Tibial artery (tissue), 4 donors: ENCODE data around the gene ABTB2.

ENCODE experiments used
- DNase-seq, 2 donors: peaks; one replicate each; pipeline ENCODE4 v3.0.0-alpha.2; 2019
- H3K27ac ChIP-seq, 2 donors: fragments of 200-600 bp; sonication (generic) in 1 of 2; 1 replicate in 1 of 2; 2 replicates in 1 of 2; pipeline ENCODE4 v1.5.1; 2018 to 2019; ENCODE audit warnings: mild to moderate bottlenecking in 1 of 2
- H3K27me3 ChIP-seq, 2 donors: fragments of 200-600 bp; sonication (generic) in 1 of 2; one replicate each; pipeline versions ENCODE4 v1.5.1 to v1.6.0; 2016 to 2019
- H3K36me3 ChIP-seq, 3 donors: fragments of 200-600 bp; sonication (generic) in 2 of 3; one replicate each; pipeline ENCODE4 v1.5.1; 2016 to 2019; ENCODE audit warnings: mild to moderate bottlenecking in 2 of 3
- H3K4me1 ChIP-seq, 4 donors: fragments of 200-600 bp; sonication (generic) in 2 of 4; 1 replicate in 3 of 4; 2 replicates in 1 of 4; pipeline ENCODE4 v1.5.1; 2016 to 2019
- H3K4me3 ChIP-seq, 2 donors: fragments of 200-600 bp; sonication (generic) in 1 of 2; 1 replicate in 1 of 2; 2 replicates in 1 of 2; pipeline ENCODE4 v1.5.1; 2018 to 2019; ENCODE audit warnings: mild to moderate bottlenecking in 2 of 2
- H3K9me3 ChIP-seq, 3 donors: fragments of 200-600 bp; sonication (generic) in 1 of 3; one replicate each; pipeline ENCODE4 v1.5.1; 2016 to 2019
- intact Hi-C: fragments of 100-400 bp; cut with DNase I; formaldehyde crosslinking; loops from one replicate; pipeline ENCODE4 v1.15.0; 2023; ENCODE audit warnings: low total_unique reads
- TF ChIP-seq, protein P1 (sequence below), 2 experiments: fragments of 200-600 bp in 1 of 2; fragments of 450-650 bp in 1 of 2; IDR thresholded peaks; one replicate each; pipeline ENCODE4 v1.5.1; 2017 to 2019; ENCODE audit warnings: antibody characterized with exemption in 2 of 2, mild to moderate bottlenecking in 1 of 2, moderate library complexity in 1 of 2

ABTB2 gene

GRCh38 chr11:34105079-34105956 is 252.5 kb downstream of the ABTB2 start, which contains the start of gene NAT10:
Gene NAT10, plus strand, starts transcription at chr11:34105629. Its CDS starts 2,597 bp downstream, at chr11:34108226.
- Histone ChIP-seq H3K27me3 (no peaks in the 10 kb centered on the region), H3K27ac (peak within 1 kb of the TSS; percentile 95 to 96), H3K4me1 (peaks cover 0 to 19% (median 16%) of the 10 kb centered on the region in 4 donors), H3K36me3 (peaks cover 16 to 36% (median 34%) of the 10 kb centered on the region in 3 donors), H3K9me3 (no peaks in the 10 kb centered on the region), H3K4me3 (peak within 1 kb of the TSS; percentile 64 to 67)
- TF ChIP-seq, protein P1, sequence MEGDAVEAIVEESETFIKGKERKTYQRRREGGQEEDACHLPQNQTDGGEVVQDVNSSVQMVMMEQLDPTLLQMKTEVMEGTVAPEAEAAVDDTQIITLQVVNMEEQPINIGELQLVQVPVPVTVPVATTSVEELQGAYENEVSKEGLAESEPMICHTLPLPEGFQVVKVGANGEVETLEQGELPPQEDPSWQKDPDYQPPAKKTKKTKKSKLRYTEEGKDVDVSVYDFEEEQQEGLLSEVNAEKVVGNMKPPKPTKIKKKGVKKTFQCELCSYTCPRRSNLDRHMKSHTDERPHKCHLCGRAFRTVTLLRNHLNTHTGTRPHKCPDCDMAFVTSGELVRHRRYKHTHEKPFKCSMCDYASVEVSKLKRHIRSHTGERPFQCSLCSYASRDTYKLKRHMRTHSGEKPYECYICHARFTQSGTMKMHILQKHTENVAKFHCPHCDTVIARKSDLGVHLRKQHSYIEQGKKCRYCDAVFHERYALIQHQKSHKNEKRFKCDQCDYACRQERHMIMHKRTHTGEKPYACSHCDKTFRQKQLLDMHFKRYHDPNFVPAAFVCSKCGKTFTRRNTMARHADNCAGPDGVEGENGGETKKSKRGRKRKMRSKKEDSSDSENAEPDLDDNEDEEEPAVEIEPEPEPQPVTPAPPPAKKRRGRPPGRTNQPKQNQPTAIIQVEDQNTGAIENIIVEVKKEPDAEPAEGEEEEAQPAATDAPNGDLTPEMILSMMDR (IDR thresholded peaks at IDR 0.05), result no peak
- intact Hi-C loops, result loop anchor here (5.0 kb wide), 1 partner anchor 53 kb away; the partner anchor contains the start of gene CAPRIN1
- DNase-seq, result peak; percentile 98

DNA sequence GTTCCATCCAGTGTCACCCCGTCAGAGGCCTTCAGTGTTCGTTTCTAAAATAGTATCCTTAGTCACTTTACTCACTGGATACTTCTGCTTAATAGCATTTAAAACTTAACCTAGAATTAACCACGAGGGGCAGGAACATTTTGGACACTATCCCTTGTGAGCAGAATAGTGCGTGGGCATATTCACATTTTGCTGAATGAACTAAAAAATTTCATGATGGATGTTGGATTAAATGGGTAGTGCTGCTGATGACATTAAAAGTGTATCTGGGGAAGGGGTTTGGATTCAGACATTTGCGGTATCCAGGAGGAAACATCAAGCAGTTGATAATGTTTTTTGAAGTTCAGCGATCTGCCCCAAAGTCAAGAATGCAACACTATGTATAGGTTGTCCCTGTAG is 253.1 kb downstream of the ABTB2 start:
- H3K27ac ChIP-seq, result peak overlapping the region; percentile 95 to 96
- peak overlapping the region; percentile 64 to 67 for H3K4me3 ChIP-seq
- TF ChIP-seq, protein P1 (IDR thresholded peaks at IDR 0.05), result no peak
- H3K36me3 ChIP-seq, result peaks cover 16 to 36% (median 34%) of the 10 kb centered on the region in 3 donors
- intact Hi-C loops, result loop anchor here (5.0 kb wide), 1 partner anchor 52 kb away; the partner anchor contains the start of gene CAPRIN1
- H3K4me1 ChIP-seq, result peaks cover 0 to 19% (median 16%) of the 10 kb centered on the region in 4 donors
- no peak for DNase-seq
- H3K9me3 ChIP-seq, result no peaks in the 10 kb centered on the region
- H3K27me3 ChIP-seq, result no peaks in the 10 kb centered on the region
